ENCODE data around the gene CLSTN2. TPM values are rescaled to one million over a fixed set of nuclear protein-coding genes. Genes with fewer than 3 reads are reported as not detected.

CLSTN2 gene
- total and polyA plus RNA-seq, 2 of the 8 experiments (the other 6 are each of a cell fraction or from before 2014, with no cell fraction given): 0.39 to 0.52 TPM

DNA sequence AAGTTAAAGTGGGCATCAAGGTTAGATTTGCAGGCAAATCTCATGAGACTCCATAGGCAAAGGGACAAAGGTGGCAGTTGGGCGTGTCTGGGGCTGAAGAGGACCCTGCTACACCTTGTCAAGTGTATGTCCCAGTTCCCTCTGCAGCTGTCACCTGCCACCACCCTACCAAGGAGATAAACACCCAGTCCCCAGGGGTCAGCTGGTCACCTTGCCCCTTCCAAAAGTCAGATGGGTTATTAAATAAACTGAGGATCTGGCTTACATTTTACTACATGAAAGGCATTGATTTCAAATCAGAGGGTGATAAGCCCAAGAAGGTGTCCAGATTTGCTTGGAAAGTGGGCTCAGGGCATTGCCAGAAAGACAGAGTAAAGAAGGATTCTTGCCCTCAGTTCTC lies 494.8 kb downstream of the CLSTN2 start:
- no peak overlapping the region for H3K18ac ChIP-seq (ENCODE audit: extremely low read depth, low read length)
- no peak for FAIRE-seq
- no peak overlapping the region for H4K5ac ChIP-seq (ENCODE audit: insufficient read length, low read depth, low read length)
- no peaks in the 10 kb centered on the region for H3K36me3 ChIP-seq (ENCODE audit: control insufficient read depth in 2 of 4, insufficient read depth in 4 of 4, low read length in 3 of 4)
- no peaks in the 10 kb centered on the region for H3K79me2 ChIP-seq (ENCODE audit: control insufficient read depth in 1 of 2, insufficient read depth in 2 of 2, low read length in 2 of 2)
- no peak overlapping the region for H2BK20ac ChIP-seq (ENCODE audit: low read length)
- H4K91ac ChIP-seq (replicated peaks; ENCODE audit: insufficient read length, low read length): no peak overlapping the region
- H4K8ac ChIP-seq (ENCODE audit: extremely low read depth, insufficient read depth, low read length): no peak overlapping the region
- H3K27ac ChIP-seq (ENCODE audit: low read depth, low read length): no peak overlapping the region
- H3K4me1 ChIP-seq (replicated peaks in 1 of 4; ENCODE audit: control insufficient read depth in 3 of 4, insufficient read depth in 4 of 4, low read length in 3 of 4): no peaks in the 10 kb centered on the region
- no peak overlapping the region for H3K9ac ChIP-seq (replicated peaks in 1 of 4; ENCODE audit: extremely low read depth in 1 of 4, low read depth in 3 of 4, low read length in 3 of 4)
- DNase-seq (ENCODE audit: low read depth in 1 of 2, low spot score in 2 of 2): peak in 1 of 2 experiments; percentile 8
- H2BK120ac ChIP-seq (replicated peaks; ENCODE audit: low read depth, low read length): no peak overlapping the region
- no peak overlapping the region for H3K56ac ChIP-seq (replicated peaks; ENCODE audit: insufficient read length, low read depth, low read length)
- H3K79me1 ChIP-seq (ENCODE audit: low read depth, low read length): no peaks in the 10 kb centered on the region
- no peak overlapping the region for H2BK12ac ChIP-seq (ENCODE audit: low read depth, low read length)
- H3K23ac ChIP-seq (ENCODE audit: insufficient read length): no peak overlapping the region
- ChIA-PET POLR2A (ENCODE audit: partially characterized antibody) (no interaction called here), CTCF (ENCODE audit: partially characterized antibody) (interaction anchor here (0.8 to 1.2 kb wide), 2 partner anchors 20 to 310 kb away, joined by 3 read pairs; no protein-coding TSS in a partner anchor)
- no peak overlapping the region for H3K4ac ChIP-seq (replicated peaks; ENCODE audit: insufficient read length, low read depth, low read length)
- no peaks in the 10 kb centered on the region for H3K23me2 ChIP-seq (ENCODE audit: low read depth, low read length)
- no peak overlapping the region for H2AK5ac ChIP-seq (ENCODE audit: low read depth, low read length)
- H4K20me1 ChIP-seq (replicated peaks in 1 of 2; ENCODE audit: control insufficient read depth in 1 of 2, insufficient read depth in 2 of 2, low read length in 2 of 2): no peaks in the 10 kb centered on the region
- H3K4me3 ChIP-seq (ENCODE audit: extremely low read depth in 1 of 4, insufficient read depth in 2 of 4, low read depth in 3 of 4, low read length in 4 of 4): no peak overlapping the region
- H3K4me2 ChIP-seq (ENCODE audit: insufficient read depth in 1 of 2, low read depth in 2 of 2, low read length in 2 of 2): no peak overlapping the region
- H3K27me3 ChIP-seq (replicated peaks in 1 of 4; ENCODE audit: control insufficient read depth in 3 of 4, extremely low read depth in 1 of 4, insufficient read depth in 3 of 4, low read length in 3 of 4): no peaks in the 10 kb centered on the region
- H3K9me3 ChIP-seq (ENCODE audit: insufficient read depth in 2 of 2, low read depth in 1 of 2, low read length in 1 of 2): no peaks in the 10 kb centered on the region
- H2BK15ac ChIP-seq (ENCODE audit: low read length): no peak overlapping the region
- no peak overlapping the region for H3K14ac ChIP-seq (ENCODE audit: insufficient read length)
- WGBS, 2 experiments (ENCODE audit: extremely low coverage in 1 of 2, insufficient coverage in 1 of 2, insufficient read length in 1 of 2, insufficient replicate concordance in 2 of 2, low coverage in 1 of 2, low lambda C conversion rate in 2 of 2, missing lambda C conversion rate in 1 of 2): 86% methylated on average over 1 of the region's 1 CpG; no CpG with 5 or more reads in 1 of the 2 experiments
- no peak overlapping the region for H2AFZ ChIP-seq (ENCODE audit: low read length)
- H2BK5ac ChIP-seq (ENCODE audit: low read depth, low read length): no peak overlapping the region
- no peak for TF ChIP-seq RBBP5 (IDR thresholded peaks at IDR 0.05; ENCODE audit: borderline replicate concordance, low read depth, low read length)
- TF ChIP-seq MAFK (IDR thresholded peaks at IDR 0.05; ENCODE audit: low read depth, low read length): no peak
- TF ChIP-seq KDM1A (IDR thresholded peaks at IDR 0.05; ENCODE audit: borderline replicate concordance, low read length): no peak
- no peak for TF ChIP-seq SIN3A (conservative IDR thresholded peaks at IDR 0.05 in 1 of 2, IDR thresholded peaks at IDR 0.05 in 1 of 2; ENCODE audit: low read depth in 1 of 2, low read length in 2 of 2)
- TF ChIP-seq BACH1 (IDR thresholded peaks at IDR 0.05; ENCODE audit: low read length): no peak
- TF ChIP-seq RXRA (IDR thresholded peaks at IDR 0.05; ENCODE audit: insufficient read depth, low read depth, low read length): no peak

All from H1 (cell line).